Middle frontal gyrus (tissue), 1 donor: ENCODE data around the gene ABHD1.

Source experiments
- DNase-seq: peaks from one replicate; pipeline ENCODE4 v3.0.0-alpha.2; 2015; ENCODE audit warnings: low spot score; ENCODE audit errors: extremely low spot score

Gene ABHD1

GRCh38 chr2:27134781-27135477 lies 11.3 kb downstream of the ABHD1 start:
- no peak for DNase-seq

GRCh38 chr2:27135478-27135955 lies 11.9 kb downstream of the ABHD1 start:
- DNase-seq = no peak

DNA sequence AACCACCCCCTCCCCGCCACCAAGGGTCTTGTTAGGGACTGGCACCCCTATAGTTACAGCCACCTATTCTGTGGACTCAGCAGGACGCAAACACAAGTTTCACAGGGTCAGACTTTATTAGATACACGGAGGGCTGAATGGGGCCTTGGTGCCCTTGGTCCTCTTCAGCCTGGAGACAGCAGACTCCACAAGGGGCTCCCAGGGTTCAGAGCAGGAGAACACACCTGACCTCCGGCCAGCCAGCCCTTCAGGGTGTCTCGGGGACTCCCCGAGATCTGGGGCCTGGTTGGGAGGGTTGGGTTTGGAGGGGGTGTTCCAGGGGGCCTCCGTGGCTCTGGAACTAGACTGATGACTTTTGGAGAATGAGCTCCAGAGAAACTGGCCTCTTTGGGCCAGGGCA lies 13.1 kb downstream of the ABHD1 start:
- DNase-seq = no peak

GRCh38 chr2:27137322-27137935 lies 13.8 kb downstream of the ABHD1 start:
- DNase-seq = no peak

GRCh38 chr2:27138111-27138510 lies 14.5 kb downstream of the ABHD1 start:
- no peak for DNase-seq

- DNase-seq = no peak
Measured at GRCh38 chr2:27139310-27139709, 15.7 kb downstream of the ABHD1 start, which contains the start of gene PRR30. Gene PRR30, minus strand, starts transcription at chr2:27139410. Its CDS starts 1,081 bp downstream, at chr2:27138329.

DNA sequence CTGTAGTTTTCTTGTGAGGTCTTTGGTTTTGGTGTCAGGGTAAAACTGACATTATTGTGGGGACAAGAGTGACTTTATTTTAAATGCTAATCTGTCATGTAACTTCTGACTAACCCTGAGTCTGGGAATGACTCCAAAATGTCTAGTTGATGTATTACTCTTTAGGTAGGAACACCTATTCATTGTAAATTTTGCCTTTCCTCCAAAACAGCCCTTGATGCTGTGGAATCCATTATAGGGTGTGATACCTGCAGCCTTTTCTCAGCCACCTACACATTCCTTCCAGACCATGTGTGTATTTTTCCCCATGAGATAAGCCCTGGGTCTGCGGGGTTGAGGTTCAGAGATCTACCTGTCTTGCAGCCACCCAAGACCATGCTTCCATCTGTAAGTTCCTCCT lies 19.7 kb downstream of the ABHD1 start:
- no peak for DNase-seq

- no peak for DNase-seq
Measured at GRCh38 chr2:27145682-27146081, 22.1 kb downstream of the ABHD1 start.

GRCh38 chr2:27147935-27148334 lies 24.3 kb downstream of the ABHD1 start:
- DNase-seq = no peak

DNA sequence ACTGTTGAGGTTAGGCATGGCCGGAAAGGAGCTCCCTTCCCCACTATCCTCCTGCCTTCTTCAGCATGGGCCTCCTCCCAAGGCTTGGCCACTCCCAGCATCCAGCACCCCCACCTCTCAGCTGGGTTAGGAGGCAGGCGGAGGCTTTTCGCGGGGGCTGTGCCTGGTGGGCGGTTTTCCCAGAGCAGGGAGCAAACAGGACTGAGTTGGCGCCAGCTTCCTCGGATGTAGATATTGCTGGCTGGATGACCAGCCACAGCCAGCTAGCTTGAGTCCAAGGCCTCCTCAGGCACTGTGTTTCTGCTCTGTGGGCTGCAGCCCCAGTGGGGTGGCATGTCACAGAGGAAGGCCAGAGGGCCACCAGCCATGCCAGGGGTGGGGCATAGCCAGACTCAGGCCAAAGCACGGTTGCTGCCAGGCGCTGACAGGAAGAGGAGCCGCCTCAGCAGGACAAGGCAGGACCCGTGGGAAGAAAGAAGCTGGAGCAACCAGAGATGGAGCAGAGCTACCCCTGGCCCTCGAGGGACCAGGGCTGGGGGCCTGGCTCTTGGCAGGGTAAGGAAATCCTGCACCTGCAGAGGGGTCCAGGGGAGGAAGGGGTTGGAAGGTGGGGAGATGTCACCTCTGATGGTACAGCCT lies 25.3 kb downstream of the ABHD1 start, which contains the start of gene TCF23:
TCF23 (plus strand) TSS at position 204 of the 639 bp plus-strand sequence; CDS start at position 334, 130 bp downstream.
- no peak for DNase-seq

GRCh38 chr2:27149570-27150405 lies 26.2 kb downstream of the ABHD1 start:
- DNase-seq = no peak

- no peak for DNase-seq
Measured at GRCh38 chr2:27150639-27151230, 27.1 kb downstream of the ABHD1 start.

GRCh38 chr2:27152102-27152795 lies 28.6 kb downstream of the ABHD1 start:
- DNase-seq = no peak

GRCh38 chr2:27152796-27153464 lies 29.3 kb downstream of the ABHD1 start:
- no peak for DNase-seq

GRCh38 chr2:27154488-27154887 lies 30.9 kb downstream of the ABHD1 start:
- no peak for DNase-seq

GRCh38 chr2:27155069-27155520 lies 31.5 kb downstream of the ABHD1 start:
- DNase-seq = no peak

DNA sequence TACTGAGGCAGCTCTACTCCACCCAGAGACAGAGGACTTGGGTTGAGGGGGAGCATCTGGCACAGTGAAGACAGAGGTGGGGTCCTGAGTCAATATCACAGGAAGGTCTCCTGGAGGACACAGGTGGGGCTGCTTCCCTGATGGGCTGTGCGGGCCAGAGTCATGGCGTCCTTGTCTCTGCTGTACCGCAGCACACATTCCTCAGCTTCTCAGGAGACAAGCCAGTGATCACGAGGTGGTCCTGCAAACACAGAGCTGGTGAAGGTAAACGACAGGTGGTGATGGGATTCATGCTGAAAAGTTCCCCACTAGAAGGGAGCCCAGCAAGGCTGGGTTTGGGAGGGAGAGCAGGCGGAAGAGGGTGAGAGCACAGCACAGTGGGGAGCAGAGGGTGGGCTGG lies 34.9 kb downstream of the ABHD1 start:
- DNase-seq = no peak

DNA sequence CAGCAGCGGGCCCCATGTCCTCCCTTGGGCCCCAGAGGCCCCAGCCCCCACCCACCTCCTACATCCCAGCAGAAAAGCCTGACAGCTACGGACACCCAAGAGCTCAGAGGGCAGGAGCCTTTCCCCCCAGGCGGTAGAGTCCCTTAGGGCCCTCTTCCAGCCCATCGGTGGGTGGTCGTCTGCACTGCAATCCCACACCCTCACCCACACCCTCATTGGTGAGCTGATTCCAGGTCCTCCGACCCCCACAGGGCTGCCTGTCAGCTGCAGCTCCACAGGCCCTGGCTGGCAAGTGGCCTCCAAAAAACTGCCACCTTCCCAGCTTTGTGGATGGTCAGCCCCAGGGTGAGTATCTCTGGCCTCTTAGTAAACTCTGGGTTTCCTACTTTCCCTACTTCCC lies 35.7 kb downstream of the ABHD1 start:
- DNase-seq = no peak

- no peak for DNase-seq
Measured at GRCh38 chr2:27160191-27160590, 36.6 kb downstream of the ABHD1 start.
